NOMO-1 (cell line): ENCODE measurements around the gene LRRC51.

ENCODE experiments used
- DNase-seq, 2 experiments: peaks; one replicate each; lab custom pipeline; 2025; ENCODE audit not compliant: unreplicated experiment in 2 of 2; lab: John Stamatoyannopoulos, UW

LRRC51 gene

DNA sequence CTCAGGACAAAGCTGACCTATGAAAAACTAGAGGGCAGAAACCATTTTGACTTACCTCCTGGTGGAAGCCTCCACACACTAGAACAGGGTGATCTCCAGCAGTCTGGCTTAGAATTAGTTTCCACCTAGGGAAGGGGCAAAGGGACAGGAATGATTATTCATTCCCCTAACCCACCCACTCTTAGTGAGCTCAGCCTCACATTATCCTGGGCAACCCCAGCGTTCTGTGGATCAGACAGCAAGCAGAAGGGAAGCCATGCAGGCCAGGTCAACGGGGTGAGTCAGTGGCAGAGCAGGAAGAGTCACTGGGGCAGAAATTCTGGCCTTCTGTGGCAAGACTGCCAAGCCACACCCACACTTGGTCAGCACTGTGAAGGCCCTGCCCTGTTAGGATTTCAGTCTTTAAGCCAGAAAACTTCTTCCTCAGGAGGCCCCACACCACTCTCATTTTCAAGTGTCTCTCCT lies 10.8 kb upstream of the LRRC51 start:
- DNase-seq, result peak; percentile 85 to 89

DNA sequence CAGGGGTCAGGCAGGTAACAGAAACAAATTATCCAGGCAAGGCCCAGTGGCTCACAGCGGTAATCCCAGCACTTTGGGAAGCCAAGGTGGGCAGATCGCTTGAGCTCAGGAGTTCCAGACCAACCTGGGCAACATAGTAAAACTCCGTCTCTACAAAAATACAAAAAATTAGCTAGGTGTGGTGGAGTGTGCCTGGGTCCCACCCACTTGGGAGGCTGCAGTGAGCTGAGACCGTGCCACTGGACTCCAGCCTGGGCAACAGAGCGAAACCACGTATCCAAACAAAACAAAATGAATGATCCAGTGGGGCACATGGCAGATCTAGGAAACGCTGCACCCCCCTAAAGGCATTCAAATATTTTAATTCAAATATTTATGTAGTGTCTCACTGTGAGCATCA lies 10.2 kb upstream of the LRRC51 start:
- no peak for DNase-seq

GRCh38 chr11:72072348-72072747 lies 8.3 kb upstream of the LRRC51 start:
- DNase-seq, result no peak

DNA sequence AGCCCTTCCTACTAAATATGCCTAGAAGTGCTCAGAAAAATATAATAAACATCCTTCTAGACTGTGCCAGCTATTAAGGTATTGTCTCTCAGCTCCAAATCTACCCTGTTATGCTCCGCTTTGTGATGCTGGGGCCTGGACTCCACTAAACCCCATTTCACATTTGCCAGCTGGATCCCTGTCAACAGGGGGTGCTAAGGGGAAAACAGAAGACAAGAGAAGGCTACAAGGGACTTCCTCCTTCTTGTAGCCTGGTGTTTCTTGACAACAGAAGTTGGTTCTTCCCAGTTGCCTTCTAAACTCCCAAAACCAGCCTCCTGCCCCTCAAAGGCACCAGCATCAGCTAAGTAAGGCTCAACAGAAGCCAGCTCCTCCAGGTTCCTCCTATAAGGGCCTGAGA lies 5.5 kb upstream of the LRRC51 start:
- DNase-seq, result peak; percentile 14 to 19

- DNase-seq, result no peak
These were observed 4.9 kb upstream of the LRRC51 start for GRCh38 chr11:72075756-72076155.

DNA sequence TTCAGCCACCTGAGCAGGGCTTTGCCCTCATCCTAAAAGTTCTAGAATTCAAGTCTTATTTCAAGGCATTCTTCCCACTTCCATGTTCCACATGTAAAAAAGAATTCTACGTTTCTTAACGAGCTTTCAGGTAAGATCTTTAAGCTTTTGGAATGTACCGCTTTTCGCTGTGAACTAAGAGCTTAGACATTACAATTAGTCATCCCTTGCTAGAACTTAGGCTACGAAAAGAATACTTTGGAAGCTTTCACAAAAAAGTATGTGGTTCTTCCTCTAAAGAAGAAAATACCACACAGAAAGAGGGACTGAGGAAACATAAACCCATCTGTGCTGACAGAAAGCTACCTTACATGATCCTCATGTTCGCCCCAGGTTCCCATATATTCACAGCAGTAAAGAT lies 2.2 kb upstream of the LRRC51 start:
- DNase-seq, result no peak

- no peak for DNase-seq
These were observed 778 bp upstream of the LRRC51 start for GRCh38 chr11:72079819-72080325.

DNA sequence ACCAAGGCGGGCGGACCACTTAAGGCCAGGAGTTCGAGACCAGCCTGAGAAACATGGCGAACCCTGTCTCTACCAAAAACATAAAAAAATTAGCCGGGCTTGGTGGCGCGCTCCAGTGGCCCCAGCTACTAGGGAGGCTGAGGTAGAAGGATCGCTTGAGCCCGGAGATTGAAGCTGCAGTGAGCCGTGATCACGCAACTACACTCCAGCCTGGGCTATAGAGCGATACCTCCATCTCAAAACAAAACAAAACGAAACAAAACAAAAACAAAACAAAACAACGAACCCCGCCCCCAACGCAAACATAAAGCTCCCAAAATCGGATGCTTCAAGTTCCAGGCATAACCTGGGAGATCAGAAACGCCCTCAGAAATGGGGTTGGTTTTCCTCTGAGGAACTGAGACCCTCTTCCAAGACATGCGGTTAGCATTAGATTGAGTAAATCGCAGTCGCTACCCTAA lies 564 bp downstream of the LRRC51 start:
- no peak for DNase-seq

DNA sequence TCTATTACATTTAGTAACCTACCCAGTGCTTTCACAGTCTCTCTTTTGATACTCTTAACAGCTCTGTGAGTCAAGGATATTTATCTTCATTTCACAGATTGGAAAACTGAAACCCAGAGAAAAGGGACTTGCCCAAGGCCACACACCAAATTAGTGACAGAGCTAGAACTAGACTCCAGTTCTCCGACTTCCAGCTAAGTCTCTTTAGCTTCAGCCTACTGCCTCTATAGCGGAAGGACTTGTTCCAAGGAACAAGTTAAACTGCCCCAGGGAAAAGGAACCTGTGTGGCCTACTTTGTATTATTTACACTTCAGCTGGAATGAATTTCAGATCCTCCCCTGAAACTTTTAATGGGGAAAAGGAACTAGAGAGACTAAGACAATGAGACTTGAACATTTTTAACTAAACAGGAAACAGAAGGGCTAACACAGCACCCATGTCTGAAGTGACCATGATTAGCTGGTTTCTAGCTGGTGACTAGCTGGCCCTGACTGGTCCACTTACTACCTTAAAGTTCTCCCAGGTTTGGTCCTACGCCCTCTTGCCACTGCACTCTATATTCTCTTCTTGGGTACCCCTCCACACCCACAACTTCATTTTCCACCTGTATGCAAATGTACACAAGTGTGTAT lies 1.3 kb downstream of the LRRC51 start:
- no peak for DNase-seq

GRCh38 chr11:72083414-72083813 lies 2.8 kb downstream of the LRRC51 start:
- no peak for DNase-seq

GRCh38 chr11:72084076-72084475 lies 3.4 kb downstream of the LRRC51 start:
- no peak for DNase-seq

DNA sequence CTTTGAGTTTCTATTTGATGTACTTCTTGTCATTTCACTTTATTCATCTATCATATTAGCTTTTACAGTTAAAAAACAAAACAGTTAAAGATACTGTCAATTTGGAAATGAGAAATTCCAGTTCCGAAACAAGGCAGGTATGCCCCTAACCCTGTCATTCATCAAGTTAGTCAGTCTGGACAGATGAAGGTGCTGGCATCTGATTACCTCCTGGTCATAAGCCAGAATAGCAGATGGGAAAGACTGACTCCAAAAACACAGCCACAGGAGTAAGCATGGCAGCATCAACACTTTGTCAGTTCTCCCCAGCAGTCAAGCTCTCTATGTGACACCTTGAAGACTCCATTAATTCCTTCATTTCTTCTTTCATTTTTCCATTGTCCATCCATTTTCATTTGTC lies 4.3 kb downstream of the LRRC51 start:
- DNase-seq, result no peak

DNA sequence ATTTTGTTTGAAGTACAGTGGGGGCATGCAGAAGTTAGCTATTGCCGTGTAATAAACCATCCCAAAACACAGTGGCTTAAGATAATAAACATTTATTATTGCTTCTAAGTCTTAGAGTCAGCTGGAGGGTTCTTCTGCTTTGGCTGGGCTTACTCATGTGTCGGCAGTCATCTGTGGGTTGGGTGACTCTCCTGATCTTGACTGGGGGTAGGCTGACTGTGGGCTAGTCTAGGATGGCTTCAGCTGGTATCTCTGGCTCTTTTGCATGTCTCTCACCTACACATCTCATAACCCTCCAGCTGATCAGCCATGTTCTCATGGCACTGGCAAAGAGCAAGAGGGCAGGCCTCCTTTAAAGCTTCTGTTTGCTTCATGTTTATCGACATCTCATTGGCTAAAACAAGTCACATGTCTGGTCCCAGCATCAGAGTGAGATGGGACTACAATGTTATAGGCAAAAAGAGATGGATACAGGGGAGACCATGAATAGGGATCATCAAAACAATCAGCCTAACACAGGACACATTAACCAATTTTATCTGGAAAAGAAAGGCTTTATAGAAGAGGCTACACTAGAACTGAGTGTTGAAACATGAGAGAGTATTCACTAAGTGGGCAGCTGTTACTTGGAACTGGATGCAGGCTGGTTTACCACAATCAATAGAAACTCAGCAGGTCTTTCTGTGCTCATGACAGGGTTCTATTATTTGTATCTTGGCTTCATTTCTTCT lies 5.1 kb downstream of the LRRC51 start:
- DNase-seq, result no peak

DNA sequence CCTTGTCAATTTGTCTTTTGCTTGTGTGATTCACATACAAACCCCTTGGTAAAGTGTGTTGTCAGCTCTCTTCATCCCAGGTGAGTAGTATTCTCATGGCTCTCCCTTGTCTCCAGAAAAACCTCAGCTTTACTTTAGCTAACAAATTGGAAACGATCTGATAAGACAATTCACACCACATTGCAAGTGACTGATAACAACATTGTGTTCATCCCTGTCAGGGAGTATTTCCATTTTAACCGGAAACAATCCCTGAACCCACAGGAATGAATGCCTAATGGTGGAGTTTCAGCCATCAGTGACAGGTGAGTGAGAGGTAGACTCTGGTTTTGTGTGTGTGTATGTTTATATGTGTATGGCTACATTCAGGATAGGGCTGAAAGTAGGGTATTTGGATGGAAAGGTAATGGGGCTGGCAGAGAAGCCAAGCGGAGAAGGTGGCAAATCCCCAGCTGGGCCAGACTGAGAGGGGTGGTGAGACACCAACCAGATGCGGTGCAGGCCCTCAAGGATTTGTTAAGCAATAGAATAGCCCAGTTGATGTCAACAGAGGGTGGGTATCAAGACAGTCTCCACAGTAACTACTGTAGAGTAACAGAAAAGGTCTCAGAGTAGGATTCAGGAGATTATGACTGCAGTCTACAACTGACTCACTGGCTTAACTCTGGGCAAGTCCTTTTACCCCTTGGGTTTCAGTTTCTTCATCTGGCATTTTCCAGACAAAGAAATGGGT lies 7.6 kb downstream of the LRRC51 start:
- DNase-seq, result no peak

GRCh38 chr11:72091292-72091691 lies 10.6 kb downstream of the LRRC51 start:
- DNase-seq, result peak; percentile 85 to 91

DNA sequence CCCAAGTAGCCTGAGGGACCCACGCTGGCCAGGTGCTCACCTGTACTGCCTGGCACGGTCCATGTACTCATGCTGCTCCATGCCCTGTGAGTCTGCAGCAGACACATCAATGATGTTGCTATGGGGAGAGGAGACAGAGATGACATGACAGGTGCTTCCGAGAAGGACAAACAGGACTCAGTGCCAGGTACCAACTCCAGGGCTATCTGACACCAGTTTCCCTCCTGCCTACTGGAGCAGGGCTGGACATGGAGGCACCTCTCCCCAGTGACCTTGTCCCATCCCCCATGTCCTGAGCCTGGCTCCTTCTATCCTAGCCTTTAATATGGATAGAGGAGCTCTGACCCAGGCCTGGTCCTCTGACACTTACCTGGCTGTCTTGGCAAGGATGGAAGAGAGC lies 18.1 kb downstream of the LRRC51 start:
- DNase-seq, result no peak

DNA sequence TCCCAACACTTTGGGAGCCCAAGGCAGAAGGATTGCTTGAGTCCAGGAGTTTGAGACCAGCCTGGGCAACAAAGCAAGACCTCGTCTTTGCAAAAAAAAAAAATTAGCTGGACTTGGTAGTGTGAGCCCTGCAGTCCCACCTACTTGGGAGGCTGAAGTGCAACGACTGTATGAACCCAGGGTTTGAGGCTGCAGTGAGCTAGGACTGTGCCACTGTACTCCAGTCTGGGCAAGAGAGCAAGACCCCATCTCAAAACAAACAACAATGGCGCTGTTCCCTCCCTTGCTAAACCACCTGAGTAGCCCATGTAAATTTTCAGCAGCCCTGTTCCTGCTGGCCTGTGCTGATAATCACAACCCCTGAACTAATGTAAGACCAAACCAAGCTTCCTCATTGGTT lies 19.4 kb downstream of the LRRC51 start:
- DNase-seq, result no peak

DNA sequence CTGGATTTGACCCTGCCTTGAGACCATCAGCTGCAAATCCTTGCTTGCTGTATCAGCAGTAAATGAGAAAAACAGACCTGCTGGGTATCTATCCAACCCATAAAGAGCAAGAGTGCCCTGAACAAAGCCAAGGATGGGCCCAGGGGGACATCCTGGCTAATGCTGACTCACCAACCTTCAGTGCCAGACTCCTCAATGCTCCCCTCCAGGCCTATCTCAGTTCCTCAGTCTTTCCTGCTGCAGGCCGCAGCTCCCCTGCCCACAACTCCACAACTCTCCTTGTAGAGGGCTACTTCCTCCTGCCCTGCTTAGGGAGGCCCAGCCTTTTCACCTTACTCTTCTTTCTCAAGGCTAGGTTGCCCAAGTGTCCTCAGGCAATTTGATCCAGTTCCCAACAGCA lies 19.8 kb downstream of the LRRC51 start:
- peak; percentile 78 to 80 for DNase-seq

DNA sequence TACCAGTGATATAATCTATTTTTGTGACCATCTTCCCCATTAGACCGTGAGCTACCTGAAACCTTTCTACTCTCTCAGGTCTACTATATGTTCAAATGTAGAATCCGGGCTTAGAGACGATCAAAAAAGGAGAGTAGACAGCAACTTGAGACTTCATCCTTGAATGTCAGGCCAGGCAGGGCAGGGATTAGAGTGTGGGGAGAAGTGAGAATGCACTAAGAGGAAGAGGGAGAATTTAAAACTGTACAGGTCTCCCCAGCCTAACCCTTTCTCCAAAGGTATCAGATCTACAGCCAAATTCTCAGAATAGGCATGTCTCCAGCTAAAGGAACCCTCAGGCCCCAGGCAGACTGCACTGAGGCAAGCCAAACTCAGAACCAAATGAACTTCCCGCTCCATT lies 21.5 kb downstream of the LRRC51 start:
- DNase-seq, result peak in 1 of 2 experiments; percentile 42

- peak in 1 of 2 experiments; percentile 47 for DNase-seq
These were observed 21.9 kb downstream of the LRRC51 start for GRCh38 chr11:72102631-72102945.

DNA sequence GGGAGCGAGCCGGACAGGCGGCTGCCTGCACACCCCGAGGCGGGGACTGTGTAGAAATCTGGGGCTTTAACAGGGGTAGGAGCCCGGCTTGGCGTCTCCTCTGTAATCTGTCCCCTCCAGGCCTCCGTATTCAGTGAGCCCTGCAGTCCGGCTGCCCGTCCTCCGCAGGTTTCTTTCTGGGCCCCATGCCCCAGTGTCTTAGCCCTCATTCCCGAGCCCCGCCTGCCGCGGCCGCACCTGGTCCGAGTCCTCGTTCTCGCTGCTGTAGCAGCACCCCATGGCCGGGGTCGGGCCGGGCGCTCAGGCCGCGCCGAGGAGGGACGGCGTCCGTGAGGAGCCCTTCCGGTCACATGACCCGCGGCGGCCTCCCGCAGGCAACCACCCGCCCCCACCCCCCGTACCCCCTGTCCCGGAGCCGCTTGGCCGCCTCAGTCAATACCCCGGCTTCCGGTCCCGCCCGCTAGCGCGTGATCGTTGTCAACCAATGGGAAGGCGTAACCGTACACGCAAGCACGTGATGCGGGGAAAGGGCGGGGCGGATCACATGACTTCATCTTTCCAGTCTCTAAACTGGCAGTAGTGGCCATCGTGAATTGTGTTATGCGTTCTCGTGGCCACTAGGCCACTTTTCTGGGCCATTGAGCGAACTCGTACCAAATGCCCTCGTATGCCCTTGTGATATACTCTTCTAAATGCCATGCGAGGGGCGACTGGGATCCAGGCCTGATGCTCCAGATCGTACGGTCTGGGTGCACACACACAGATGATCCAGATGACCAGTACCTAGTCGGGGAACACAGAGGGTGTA lies 22.5 kb downstream of the LRRC51 start, which contains the start of gene LAMTOR1:
LAMTOR1 (minus strand) TSS at position 352 of the 808 bp plus-strand sequence; CDS start at position 279, 73 bp downstream.
- peak; percentile 94 to 98 for DNase-seq
